KMS-11 (cell line): ENCODE measurements around the gene RPL3.
A peak's percentile ranks its signal among the peaks of the same experiment; 100 is the strongest.

ENCODE experiments used
- H2AFZ ChIP-seq: fragments of 200-600 bp; sonication (generic); 2 replicates; pipeline ENCODE4 v1.6.1; 2016; ENCODE audit warnings: antibody characterized with exemption, mixed run types, low read depth
- H3K27ac ChIP-seq: fragments of 200-600 bp; sonication (generic); 2 replicates; pipeline ENCODE4 v1.6.1; 2016; ENCODE audit warnings: mild to moderate bottlenecking, mixed run types
- H3K27me3 ChIP-seq: fragments of 200-600 bp; sonication (generic); 2 replicates; pipeline ENCODE4 v1.6.1; 2017; ENCODE audit warnings: mild to moderate bottlenecking, low read depth, mixed run types, moderate library complexity; ENCODE audit not compliant: insufficient read depth
- H3K36me3 ChIP-seq: fragments of 200-600 bp; sonication (generic); 2 replicates; pipeline ENCODE4 v1.6.1; 2017; ENCODE audit warnings: mild to moderate bottlenecking, mixed run types; ENCODE audit not compliant: insufficient read depth
- H3K4me1 ChIP-seq: fragments of 200-600 bp; sonication (generic); 2 replicates; pipeline ENCODE4 v1.6.1; 2016; ENCODE audit warnings: mild to moderate bottlenecking, low read depth, mixed run types; ENCODE audit not compliant: poor library complexity, severe bottlenecking
- H3K4me2 ChIP-seq: fragments of 200-600 bp; sonication (generic); 2 replicates; pipeline ENCODE4 v1.7.0; 2016; ENCODE audit warnings: mild to moderate bottlenecking, mixed run types
- H3K4me3 ChIP-seq: fragments of 200-600 bp; sonication (generic); IDR thresholded peaks from 2 replicates; pipeline ENCODE4 v1.6.1; 2017; ENCODE audit warnings: low read depth, low read length, mixed read lengths; ENCODE audit not compliant: insufficient read depth
- H3K79me2 ChIP-seq: fragments of 200-600 bp; sonication (generic); 2 replicates; pipeline ENCODE4 v1.6.1; 2016; ENCODE audit warnings: low read depth, mixed run types; ENCODE audit not compliant: insufficient read depth
- H3K9ac ChIP-seq: fragments of 200-600 bp; sonication (generic); 2 replicates; pipeline ENCODE4 v1.6.1; 2016; ENCODE audit warnings: mild to moderate bottlenecking, mixed run types
- H4K20me1 ChIP-seq: fragments of 200-600 bp; sonication (generic); 2 replicates; pipeline ENCODE4 v1.6.1; 2016; ENCODE audit warnings: mild to moderate bottlenecking, mixed run types; ENCODE audit not compliant: insufficient read depth
- CTCF ChIP-seq: fragments of 200-600 bp; sonication (generic); conservative IDR thresholded peaks from 2 replicates; pipeline ENCODE4 v1.6.1; 2017; ENCODE audit warnings: low read depth, mild to moderate bottlenecking, antibody characterized with exemption, low read length, moderate library complexity, mixed read lengths

Gene RPL3

GRCh38 chr22:39319284-39320022, at the start of gene RPL3:
Gene RPL3 (minus strand): TSS chr22:39319623. CDS start chr22:39319597, 26 bp downstream.
- Histone ChIP-seq H2AFZ (peak within 1 kb of the TSS; percentile 87), H3K27me3 (no peaks in the 10 kb centered on the region), H3K27ac (peak within 1 kb of the TSS; percentile 93), H3K4me1 (peaks cover 33% of the 10 kb centered on the region), H3K9ac (peak within 1 kb of the TSS; percentile 95), H3K79me2 (peaks cover 48% of the 10 kb centered on the region), H4K20me1 (peaks cover 39% of the 10 kb centered on the region), H3K4me3 (peak within 1 kb of the TSS; percentile 70), H3K36me3 (peaks cover 40% of the 10 kb centered on the region; the same call in 1 of the 2 replicates), H3K4me2 (peak within 1 kb of the TSS; percentile 76)
- no peak for TF ChIP-seq CTCF

- Histone ChIP-seq H3K27ac (no peak overlapping the region), H3K9ac (no peak overlapping the region)
Observed at GRCh38 chr22:39369186-39369585, 49.8 kb upstream of the RPL3 start.

GRCh38 chr22:39368461-39368911, 49.1 kb upstream of the RPL3 start:
- H3K4me2 ChIP-seq: no peak overlapping the region
- no peaks in the 10 kb centered on the region for H3K36me3 ChIP-seq
- no peaks in the 10 kb centered on the region for H3K4me1 ChIP-seq
- no peaks in the 10 kb centered on the region for H4K20me1 ChIP-seq
- no peaks in the 10 kb centered on the region for H3K79me2 ChIP-seq
- no peak overlapping the region for H2AFZ ChIP-seq
- TF ChIP-seq CTCF: no peak
- no peaks in the 10 kb centered on the region for H3K27me3 ChIP-seq
- H3K4me3 ChIP-seq: no peak overlapping the region
- no peak overlapping the region for H3K27ac ChIP-seq
- H3K9ac ChIP-seq: no peak overlapping the region

More at GRCh38 chr22:39369186-39369585, 49.8 kb upstream of the RPL3 start:
- Histone ChIP-seq H3K79me2 (no peaks in the 10 kb centered on the region), H4K20me1 (no peaks in the 10 kb centered on the region), H2AFZ (no peak overlapping the region), H3K27me3 (no peaks in the 10 kb centered on the region), H3K4me3 (no peak overlapping the region), H3K36me3 (no peaks in the 10 kb centered on the region), H3K4me2 (no peak overlapping the region), H3K4me1 (no peaks in the 10 kb centered on the region)
- TF ChIP-seq CTCF: no peak

GRCh38 chr22:39367035-39367434, 47.6 kb upstream of the RPL3 start:
- Histone ChIP-seq H3K9ac (no peak overlapping the region), H3K79me2 (no peaks in the 10 kb centered on the region), H4K20me1 (no peaks in the 10 kb centered on the region), H3K4me2 (no peak overlapping the region), H3K27ac (no peak overlapping the region), H2AFZ (no peak overlapping the region), H3K27me3 (no peaks in the 10 kb centered on the region), H3K36me3 (no peaks in the 10 kb centered on the region), H3K4me3 (no peak overlapping the region), H3K4me1 (no peaks in the 10 kb centered on the region)
- no peak for TF ChIP-seq CTCF
